PC-9 (cell line): ENCODE results near the gene CAST.

Experiments used
- CTCF ChIP-seq: fragments of 200-600 bp; sonication (generic); conservative IDR thresholded peaks from 2 replicates; pipeline ENCODE4 v1.6.1; 2017; ENCODE audit warnings: mixed run types, antibody characterized with exemption, mild to moderate bottlenecking, moderate library complexity
- EZH2 ChIP-seq: fragments of 200-600 bp; sonication (generic); IDR thresholded peaks from 2 replicates; pipeline ENCODE4 v1.8.0; 2017; ENCODE audit warnings: antibody characterized with exemption, low read depth

GRCh38 chr5:96651047-96651446 is 11.1 kb upstream of the CAST start:
- TF ChIP-seq CTCF: no peak
- TF ChIP-seq EZH2: no peak
